ENCODE results near the gene GAL3ST2.

GRCh38 chr2:241770185-241770935 lies 6.3 kb upstream of the GAL3ST2 start:
- TF ChIP-seq, protein P1, sequence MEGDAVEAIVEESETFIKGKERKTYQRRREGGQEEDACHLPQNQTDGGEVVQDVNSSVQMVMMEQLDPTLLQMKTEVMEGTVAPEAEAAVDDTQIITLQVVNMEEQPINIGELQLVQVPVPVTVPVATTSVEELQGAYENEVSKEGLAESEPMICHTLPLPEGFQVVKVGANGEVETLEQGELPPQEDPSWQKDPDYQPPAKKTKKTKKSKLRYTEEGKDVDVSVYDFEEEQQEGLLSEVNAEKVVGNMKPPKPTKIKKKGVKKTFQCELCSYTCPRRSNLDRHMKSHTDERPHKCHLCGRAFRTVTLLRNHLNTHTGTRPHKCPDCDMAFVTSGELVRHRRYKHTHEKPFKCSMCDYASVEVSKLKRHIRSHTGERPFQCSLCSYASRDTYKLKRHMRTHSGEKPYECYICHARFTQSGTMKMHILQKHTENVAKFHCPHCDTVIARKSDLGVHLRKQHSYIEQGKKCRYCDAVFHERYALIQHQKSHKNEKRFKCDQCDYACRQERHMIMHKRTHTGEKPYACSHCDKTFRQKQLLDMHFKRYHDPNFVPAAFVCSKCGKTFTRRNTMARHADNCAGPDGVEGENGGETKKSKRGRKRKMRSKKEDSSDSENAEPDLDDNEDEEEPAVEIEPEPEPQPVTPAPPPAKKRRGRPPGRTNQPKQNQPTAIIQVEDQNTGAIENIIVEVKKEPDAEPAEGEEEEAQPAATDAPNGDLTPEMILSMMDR (conservative IDR thresholded peaks at IDR 0.05; ENCODE audit: low read length), result no peak
- TF ChIP-seq EZH2phosphoT487 (IDR thresholded peaks at IDR 0.05; ENCODE audit: borderline replicate concordance, low read depth, low read length), result no peak
